CD4-positive, alpha-beta T cell treated with Interleukin-12 subunit alpha and Interleukin-12 subunit beta, for 1 hour (primary cell): ENCODE measurements around the gene RPS6KB2.
"Not testable (repeated sequence)": the region's sequence is repeated elsewhere in the genome, so short reads cannot be mapped to it uniquely, and the experiment has no call there.

Experiments
- DNase-seq: peaks from one replicate; pipeline ENCODE4 v3.0.0-alpha.2; 2020

The RPS6KB2 gene

GRCh38 chr11:67448220-67448609 is 19.9 kb downstream of the RPS6KB2 start:
- no peak for DNase-seq

DNA sequence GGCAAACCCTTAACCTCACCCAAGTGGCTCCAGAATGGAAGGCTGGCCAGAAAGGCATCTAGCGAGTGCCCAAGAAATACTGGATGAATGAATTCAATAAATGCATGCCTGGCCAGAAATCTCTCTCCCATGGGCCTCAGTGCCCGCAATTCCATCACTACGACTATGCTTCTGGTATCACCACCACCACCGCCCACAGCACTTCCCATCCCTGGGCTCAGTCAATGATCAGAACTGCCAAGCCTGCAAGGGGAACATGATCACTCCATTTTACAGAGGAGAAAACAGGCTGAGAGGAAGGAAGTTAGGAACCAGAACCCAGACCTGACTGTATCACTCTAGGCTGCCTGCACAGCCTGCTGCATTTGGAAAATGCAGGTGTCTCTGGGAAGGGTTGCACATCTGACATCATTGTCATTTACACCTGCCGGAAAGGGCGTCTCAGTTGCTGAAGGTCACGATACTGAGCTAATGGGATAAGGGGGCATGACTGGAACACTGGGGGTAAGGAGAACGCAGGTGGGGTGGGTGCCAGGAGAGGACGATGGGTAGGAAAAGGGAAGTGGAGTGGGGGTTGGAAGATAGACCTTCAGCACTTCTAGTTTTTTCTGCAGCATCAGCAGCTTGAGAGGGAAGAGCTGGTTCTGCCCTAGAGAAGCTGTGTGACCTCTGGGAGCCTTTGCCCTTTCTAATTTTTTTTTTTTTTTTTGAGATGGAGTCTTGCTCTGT is 21.0 kb downstream of the RPS6KB2 start:
- no peak for DNase-seq

- DNase-seq: no peak
Measured at GRCh38 chr11:67450796-67451657, 22.7 kb downstream of the RPS6KB2 start.

GRCh38 chr11:67451658-67451976 is 23.3 kb downstream of the RPS6KB2 start:
- DNase-seq: no peak

- no peak for DNase-seq
Measured at GRCh38 chr11:67452141-67452952, 24.1 kb downstream of the RPS6KB2 start, which contains the start of gene GPR152. Gene GPR152, minus strand, starts transcription at chr11:67452729. Its CDS starts 5 bp downstream, at chr11:67452724.

DNA sequence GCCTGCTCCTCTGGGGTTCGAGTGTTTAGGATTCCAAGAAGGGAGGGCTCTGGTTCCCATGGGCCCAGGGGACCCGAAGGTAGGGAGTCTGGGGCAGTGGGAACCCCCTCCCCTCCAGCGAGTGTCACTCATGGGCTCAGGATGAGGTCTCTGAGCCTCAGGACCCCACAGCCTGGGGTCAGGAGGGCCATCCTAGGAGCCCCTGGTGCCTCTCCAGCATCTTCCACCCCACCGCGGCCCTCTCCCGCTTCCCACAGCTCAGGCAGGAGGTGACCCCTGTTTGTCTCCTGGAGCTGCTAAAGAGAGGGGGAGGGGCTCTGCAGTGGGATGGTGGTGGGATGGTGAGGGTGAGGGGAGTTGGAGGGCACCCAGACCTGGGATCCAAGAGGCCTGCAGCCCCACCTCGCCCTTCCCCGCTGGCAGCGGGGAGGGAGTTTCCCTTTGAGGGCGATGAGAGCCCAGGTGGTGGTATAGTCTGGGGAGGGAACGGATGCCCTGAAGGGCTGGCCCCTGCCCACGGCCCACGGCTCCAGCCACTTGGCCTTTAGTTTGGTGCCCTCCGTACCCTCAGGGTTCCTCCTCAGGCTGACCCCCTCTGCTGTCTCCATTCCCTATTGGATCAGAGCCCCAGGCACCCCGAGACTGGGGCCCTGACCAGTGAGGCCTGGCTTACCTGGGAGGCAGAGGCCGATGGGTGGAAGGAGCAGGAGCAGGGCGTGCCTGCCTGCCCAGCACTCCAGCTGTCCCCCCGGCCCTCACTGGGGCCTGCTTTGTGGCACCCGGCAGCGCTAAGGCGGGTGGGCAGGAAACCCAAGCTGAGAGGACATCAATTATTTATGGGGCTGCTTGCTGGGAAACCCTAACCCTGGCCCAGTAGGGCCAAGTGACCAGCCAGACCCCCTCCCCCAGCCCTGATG is 25.8 kb downstream of the RPS6KB2 start:
- DNase-seq: no peak

GRCh38 chr11:67455054-67455453 is 26.8 kb downstream of the RPS6KB2 start, which contains the start of gene CABP4:
Gene CABP4, plus strand, starts transcription at chr11:67455354. Its CDS starts 70 bp downstream, at chr11:67455424.
- no peak for DNase-seq

DNA sequence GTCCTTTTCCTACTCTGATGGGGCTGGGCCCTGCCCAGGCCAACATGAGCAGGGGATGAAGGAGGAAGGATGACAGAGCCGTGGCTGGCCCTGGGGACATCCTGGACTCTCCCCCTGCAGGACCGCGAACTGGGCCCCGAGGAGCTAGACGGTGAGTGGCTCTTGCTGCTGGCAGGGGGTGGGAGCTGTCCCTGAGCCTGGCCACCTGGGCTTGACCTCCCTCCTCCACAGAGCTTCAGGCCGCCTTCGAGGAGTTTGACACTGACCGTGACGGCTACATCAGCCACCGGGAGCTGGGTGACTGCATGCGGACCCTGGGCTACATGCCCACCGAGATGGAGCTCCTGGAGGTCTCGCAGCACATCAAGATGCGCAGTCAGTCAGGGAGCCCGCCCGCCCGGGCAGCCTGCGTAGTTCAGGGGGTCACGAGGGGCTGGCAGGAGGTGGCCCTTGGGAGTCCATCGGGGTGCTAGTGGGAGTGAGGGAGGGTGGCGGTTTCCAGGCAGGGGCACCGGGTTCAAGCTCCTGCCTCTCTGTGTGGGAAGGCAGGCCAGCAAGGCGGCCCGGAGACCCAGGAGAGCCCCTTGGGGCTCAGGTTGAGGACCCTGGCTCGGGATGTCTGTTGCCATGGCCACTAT is 27.9 kb downstream of the RPS6KB2 start:
- no peak for DNase-seq

DNA sequence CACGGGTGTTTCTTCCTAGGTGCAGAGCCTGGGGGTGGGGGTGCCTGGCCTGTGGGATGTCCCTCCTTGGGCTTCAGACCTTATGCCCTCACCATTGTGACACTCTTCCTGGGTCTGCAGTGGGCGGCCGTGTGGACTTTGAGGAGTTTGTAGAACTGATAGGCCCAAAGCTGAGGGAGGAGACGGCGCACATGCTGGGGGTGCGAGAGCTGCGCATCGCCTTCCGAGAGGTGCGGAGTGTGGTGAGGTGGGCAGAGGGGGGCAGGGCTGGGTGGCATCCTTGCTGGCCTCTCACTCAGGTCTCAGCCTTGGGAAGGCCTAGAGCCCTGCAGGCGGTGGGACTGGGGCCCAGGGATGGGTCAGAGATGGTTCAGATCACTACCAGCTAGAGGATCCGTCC is 29.2 kb downstream of the RPS6KB2 start:
- no peak for DNase-seq

GRCh38 chr11:67458266-67458665 is 30.0 kb downstream of the RPS6KB2 start:
- DNase-seq: no peak

DNA sequence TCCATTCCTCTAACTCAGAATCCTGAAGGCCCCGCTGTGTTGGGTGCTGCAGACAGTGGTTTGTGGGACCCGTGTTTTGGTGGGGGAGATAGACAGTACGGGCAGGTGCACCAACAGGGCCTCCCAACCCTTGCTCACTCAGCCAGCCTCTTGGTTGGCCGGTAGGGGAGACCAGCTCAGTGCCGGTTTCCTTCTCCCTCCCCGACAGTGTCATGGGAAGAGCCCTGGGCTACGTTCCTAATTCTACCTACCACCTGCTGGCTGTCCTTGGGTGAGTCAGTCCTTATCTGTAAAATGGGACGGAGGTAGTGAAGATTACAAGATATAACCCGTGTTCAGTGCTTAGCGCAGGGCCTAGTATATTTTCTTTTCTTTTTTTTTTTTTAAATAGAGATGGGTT is 34.9 kb downstream of the RPS6KB2 start:
- DNase-seq: no peak

- DNase-seq: no peak
Measured at GRCh38 chr11:67463680-67464410, 35.6 kb downstream of the RPS6KB2 start.

DNA sequence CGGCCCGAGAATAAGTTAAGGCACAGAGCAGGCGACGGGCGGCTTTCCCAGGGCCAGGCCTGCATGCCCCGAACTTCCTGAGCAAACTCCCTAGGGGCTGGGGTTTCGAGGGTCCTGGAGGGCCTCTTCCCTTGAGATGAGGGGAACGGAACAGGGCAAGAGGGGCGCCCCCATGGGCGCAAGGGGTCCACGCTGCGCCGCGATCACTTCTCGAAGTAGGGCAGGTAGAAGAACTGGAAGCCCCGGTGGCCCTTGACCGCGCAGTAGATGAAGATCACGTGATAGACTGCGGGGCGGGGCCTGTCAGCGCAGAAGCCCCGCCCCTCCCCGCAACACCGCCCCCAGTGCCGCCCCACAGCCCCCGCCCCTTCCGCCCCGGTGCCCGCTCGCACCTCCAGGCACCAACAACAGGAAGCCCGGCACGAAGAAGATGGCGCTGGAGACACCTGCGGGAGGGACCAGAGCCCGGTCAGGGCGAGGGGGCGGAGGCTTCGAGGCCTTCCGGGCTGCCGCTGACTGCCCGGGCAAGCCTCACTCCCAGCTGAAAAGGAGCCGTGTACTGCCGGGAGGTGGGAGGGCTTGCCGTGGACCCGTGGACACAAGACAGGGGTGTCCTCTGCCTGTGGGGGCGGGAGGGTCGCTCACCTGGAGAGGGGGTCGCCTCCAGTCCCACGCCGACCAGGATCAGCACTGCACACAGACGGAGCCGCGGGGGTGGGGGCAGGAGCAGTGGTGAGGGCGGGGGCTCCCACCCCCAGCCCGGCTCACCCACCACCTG is 36.3 kb downstream of the RPS6KB2 start:
- peak; percentile 96 for DNase-seq

GRCh38 chr11:67465189-67465510 is 36.9 kb downstream of the RPS6KB2 start:
- no peak for DNase-seq

GRCh38 chr11:67465530-67465929 is 37.2 kb downstream of the RPS6KB2 start:
- DNase-seq: not testable (repeated sequence)

DNA sequence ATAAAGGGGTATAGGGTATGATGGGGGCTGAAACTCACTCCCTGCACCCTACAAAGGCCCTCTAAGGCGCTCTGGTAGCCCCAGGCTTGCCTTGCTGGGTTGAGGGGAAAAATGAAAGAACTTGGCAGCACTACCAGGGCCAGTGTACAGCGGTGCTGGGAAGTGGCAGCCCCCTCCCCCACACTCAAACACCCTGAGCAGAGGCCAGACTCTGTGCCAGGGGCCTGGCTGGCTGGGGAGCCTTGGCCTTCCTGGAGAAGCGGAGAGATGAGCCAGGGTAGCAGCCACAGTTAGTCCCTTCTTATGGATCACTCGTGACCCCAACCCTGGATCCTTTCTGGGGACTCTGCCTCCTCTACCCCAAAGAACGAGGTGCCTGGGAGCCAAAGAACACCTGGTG is 38.1 kb downstream of the RPS6KB2 start:
- no peak for DNase-seq

DNA sequence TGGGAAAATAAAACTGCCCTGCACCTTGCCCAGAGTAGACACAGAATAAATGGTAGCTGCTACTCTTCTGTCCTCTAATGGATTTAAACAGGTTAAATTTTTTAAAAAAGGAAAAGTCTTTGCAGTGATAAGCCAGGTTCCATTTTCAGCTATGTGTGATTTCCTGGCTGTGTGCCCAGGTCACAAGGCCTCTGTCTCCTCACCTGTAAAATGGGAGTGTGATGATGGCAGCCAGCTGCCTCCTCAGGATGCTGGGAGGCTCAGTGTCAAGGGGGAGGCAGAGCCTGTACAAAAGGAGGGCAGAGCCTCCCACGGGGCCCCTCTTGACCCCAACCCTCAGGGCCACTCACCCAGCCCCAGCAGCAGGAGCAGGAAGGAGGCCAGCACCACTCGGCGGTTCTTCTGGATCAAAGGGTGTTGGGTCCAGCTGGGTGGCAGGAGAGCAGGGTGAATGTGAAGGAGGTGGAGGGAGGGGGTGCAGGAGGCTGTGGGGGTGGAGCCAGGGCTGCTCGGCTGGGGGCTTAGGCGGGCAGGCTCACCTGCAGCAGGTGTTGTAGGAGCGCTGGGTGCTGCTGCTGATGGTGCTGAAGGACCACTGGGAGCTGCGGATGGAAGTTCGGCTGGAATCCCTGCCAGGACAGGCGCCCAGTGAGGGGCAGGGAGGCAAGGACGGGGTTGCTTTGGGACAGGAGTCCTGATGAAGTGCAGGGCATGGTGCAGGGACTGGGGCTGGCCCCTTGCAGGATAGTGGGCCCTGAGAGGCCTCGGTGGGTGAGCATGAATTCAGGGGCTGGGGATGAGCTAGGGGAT is 38.9 kb downstream of the RPS6KB2 start:
- no peak for DNase-seq

DNA sequence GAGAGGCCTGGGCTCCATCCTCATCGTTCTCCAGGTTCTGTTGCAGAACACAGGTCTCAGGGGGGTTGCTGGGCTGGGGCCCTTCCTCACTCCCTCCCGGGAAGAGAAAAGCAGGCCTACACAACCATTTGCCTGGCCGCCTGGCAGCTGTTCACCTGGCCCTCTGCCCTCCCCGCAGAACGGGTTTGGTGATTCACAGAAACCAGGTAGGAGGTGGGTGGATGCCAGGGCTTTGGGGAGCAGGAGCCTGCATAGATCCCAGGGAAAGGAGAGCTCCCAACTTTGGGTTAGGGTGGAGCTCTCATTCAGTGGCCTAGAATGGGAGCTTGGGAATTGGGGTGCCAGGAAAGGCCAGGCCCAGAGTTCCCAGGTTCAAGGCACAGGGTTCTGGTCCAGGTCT is 39.8 kb downstream of the RPS6KB2 start:
- no peak for DNase-seq

DNA sequence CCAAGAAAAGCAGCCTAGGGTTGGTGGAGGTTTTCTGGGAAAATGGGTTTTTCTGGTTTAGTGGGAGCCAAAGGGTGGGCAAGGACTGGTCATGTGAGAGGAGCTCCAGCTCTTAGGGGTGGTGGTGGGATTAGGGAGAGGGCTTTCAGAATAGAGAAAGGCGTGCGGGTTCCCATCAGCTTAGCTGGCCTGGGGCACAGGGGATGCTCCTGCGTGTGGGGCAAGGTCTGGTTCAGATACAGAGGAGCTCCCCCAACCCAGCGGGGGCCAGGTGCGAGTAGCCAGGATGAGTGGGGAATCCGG is 40.1 kb downstream of the RPS6KB2 start:
- no peak for DNase-seq
